DMS79 (cell line): ENCODE measurements around the gene NBDY.
"Not testable (repeated sequence)": the region's sequence is repeated elsewhere in the genome, so short reads cannot be mapped to it uniquely, and the experiment has no call there.

ENCODE experiments used
- DNase-seq: peaks from one replicate; lab custom pipeline; 2025; lab: John Stamatoyannopoulos, UW

Gene NBDY

DNA sequence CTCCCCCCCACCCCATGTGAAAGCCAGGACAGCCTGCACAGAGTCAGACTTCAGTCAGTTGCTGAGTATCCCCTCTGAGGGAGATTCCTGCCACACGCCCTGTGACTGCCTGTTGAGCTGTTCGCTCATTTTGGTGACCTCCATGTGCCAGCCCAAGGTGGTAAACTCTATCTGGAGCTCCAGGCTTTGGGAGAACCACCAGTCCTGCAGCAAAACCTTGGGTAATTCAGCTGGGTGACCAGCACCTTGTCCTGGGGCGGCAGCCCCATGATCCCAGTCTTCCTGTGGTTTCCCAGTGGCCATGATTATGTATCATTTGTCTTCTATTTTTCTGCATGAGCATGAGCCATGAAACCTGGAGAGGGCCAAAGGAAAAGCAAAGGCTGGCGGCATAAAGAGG, 73.4 kb downstream of the NBDY start:
- DNase-seq = no peak

DNA sequence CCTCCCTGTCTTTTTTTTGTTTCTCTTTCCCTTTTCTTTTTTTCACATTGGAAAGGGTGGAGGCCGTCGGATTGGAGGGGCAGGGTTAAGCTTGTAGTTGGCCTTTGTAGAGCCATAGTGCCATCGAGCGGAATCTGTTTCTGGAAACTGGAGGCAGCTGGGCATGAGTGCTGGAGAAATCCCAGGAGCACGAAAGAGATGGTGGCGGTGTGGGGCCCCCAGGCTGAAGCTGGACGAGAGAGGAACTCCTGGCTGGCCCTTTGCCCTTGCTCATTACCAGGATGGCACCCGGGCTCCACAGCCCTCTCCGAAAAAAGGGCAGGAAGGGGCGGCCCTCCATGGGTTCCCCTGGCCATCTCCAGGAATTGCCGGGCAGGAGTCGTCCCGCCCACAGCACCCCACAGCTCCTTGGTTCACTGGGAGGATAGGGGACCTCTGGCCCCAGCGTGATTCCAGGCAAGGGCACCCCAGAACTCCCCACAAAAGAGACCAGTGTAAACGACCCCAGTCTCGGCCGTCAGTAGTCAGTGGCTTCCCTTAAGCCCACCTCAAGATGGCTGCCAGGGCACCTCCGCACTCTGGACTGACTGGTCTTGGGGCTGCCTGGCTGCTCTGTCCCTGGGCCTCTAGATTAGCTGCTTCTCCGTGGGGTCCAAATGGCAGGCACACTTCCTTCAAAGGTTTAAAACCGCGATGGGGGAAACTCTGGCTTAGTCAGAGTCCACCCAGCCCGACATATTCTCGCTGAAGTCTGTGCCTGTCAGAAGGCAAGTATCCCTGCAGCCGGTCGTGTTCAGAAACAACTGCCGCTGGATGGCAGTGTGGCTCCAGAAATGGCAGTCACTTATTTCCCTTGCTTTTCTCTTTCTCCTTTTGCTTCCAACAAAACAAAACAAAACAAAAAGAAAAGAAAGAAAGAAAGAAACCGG, 74.1 kb downstream of the NBDY start:
- no peak for DNase-seq

DNA sequence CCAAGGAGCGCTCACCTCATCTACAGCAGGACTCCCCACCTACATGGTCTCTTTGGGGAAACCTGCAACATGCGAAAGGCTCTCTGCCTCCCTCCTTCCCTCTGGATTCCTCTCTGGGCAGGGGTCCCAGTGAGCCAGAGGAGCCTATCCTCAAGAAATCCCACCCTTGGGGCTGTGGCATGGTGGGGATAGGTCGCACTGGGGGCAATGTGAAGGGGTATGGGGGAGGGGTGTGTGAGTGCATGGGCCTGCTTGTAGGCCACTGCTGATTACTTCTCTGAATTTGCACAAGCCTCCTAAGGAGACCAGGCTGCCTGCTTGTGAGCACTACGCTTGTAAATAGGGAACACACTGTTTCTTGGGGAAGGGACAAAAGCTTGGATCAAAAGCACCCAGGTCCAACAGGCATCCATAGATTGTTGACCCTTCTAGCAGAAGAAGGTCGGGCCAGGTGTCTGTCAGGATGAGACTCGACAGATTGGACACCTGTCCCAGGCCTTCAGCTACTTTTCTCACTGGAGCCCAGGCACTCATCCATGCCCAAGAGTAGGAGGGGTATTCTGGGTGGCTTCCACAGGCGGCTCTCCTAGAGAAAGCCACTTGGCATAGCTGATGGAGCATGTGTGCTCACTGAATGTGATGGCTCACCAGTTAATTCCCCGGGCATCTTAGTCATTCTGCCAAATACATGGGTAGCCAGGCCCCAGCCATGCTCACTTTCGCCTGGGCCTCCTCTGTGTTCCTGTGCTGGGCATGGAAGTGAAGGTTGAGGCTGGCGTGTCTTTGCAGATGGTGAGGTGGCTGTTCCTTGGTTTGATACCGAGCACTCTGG, 75.0 kb downstream of the NBDY start:
- no peak for DNase-seq

DNA sequence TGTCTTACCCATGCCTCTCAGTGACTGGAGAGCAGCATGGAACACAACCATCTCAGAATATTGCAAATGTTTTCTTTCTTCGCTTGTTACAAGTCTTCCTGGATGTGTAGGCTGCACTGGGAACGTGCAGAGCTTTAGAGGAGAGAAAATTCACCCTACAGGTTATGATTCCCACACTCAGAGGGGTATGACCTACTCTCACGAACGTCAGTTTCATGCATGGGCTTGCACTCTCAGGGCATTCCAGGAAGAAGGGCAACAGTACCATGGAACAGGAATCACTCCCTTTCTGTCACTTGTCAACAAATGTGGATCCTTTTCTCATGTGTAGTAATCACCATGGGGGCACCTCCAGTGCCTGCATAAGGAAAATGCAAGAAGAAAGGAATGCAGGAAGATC, 75.8 kb downstream of the NBDY start:
- no peak for DNase-seq

DNA sequence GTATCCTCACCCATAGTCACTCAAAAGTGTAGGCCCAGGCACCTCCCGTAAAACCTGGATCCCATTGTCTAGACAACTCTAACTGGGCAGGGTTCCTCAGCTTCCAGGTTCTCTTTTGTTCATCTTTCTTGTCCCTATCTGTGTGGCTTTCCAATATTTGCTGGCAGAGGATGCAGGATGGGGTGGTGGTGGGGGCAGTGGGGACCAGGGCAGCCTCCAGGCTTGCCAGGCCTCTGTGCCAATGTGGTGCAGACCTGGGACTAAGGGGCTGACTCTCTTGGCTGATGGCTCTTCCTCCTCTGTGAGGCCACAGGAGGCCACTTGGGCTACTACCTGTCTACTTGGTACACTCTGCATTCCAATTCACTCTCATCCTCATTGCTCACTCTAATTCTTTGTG, 76.4 kb downstream of the NBDY start:
- no peak for DNase-seq

DNA sequence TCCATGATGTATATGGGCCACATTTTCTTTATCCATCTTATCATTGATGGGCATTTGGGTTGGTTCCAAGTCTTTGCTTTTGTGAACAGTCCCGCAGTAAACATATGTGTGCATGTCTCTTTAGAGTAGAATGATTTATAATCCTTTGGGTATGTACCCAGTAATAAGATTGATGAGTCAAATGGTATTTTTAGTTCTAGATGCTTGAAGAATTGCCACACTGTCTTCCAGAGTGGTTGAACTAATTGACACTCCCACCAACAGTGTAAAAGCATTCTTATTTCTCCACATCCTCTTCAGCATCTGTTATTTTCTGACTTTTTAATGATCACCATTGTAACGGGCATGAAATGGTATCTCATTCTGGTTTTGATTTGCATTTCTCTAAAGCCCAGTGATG, 77.1 kb downstream of the NBDY start:
- not testable (repeated sequence) for DNase-seq

DNA sequence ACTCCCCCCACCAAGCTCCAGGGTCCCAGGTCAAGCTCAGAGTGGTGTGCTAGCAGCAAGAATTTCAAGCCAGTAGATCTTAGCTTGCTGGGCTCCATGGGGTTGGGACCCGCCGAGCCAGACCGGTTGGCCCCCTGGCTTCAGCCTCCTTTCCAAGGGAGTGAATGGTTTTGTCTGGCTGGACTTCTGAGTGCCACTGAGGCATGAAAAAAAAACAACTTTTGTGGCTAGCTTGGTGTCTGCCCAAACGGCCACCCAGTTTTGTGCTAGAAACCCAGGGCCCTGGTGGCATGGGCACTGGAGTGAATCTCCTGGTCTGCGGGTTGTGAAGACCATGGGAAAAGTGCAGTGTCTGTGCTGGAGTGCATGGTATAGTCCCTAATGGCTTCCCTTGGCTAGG, 82.6 kb downstream of the NBDY start:
- DNase-seq = no peak

DNA sequence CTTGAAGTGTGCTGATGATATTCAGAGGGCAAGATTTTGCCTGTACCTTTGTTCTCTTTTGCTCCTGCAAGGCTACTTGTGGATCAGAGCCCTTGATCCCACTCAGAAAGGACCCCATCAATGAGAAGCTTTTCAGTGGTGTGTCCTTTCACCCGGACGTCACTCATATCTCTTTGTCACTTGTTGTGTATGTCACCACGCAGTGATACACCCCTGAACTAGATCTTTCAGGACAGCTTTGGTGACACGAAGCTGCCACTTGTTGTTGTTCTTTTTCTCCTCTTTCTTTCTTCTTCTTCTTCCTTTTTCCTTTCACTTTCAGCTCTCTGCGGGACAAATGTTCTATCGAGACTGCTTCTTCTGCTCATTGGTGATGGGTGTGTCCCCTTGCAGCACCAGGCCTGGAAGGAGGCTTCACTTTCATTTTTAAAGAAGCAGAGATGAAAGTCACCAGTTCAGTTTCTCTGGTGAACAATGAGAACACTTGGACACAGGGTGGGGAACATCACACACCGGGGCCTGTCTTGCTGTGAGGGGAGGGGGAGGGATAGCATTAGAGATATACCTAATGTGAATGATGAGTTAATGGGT, 83.6 kb downstream of the NBDY start:
- no peak for DNase-seq

DNA sequence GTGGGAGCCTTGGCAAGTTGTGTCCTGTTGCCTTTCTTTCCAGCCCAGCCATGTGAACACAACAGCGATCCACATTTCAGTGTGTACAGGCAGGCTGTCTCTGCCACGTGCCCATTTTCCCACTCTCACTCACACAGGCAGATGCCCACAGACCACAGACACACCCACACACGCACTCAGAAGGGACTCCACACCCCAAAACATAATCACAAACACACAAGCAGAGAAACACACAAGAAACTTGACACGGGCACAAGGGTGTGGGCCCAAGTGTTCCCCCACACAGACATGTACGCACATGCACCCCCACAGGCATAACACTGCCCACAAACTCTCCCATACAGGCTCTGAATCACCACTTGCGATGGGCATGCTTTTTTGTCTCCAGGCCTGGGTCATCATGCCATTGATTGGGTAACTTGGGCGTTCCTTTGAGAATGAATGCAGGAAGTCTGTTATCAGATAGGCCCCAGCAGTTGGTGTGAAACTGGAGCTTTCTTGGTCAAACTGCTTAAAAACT, 84.3 kb downstream of the NBDY start:
- no peak for DNase-seq

DNA sequence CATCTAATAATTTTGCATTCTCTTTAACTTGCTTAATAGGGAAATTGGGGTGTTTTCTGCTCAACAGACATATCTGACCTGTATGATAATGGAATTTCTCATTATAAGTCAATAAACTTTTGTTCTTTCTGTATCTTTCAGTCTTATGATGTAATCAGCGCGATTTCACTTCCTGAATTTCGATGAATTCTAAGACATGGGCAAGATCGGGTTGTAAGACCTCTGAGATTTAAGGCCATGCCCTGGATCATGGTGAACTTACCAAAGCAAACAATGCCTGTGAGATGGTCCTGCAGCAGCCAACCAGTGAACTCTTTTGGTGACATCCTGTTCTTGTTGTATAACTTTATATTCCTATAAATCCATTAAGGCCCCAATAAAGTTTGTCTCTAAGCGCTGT, 88.1 kb downstream of the NBDY start:
- no peak for DNase-seq

DNA sequence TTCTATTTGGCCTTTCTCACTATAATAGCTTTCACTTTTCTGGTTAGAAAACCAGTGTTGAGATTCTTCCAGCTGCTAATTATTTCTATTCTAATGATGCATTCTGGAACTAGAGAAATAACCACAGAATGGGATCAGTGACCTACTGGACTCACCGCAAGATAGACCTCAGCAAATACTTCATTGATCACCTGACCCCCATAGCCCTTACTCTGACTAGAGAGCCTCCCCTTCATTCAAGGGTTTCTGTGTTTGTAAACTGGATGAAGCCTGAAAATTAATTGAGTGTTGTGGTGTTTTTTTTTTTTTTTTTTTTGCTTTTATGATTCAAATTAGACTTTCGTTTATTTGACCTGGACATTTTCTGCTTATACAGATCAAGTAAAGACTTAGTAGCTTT, 97.0 kb downstream of the NBDY start:
- DNase-seq = no peak

DNA sequence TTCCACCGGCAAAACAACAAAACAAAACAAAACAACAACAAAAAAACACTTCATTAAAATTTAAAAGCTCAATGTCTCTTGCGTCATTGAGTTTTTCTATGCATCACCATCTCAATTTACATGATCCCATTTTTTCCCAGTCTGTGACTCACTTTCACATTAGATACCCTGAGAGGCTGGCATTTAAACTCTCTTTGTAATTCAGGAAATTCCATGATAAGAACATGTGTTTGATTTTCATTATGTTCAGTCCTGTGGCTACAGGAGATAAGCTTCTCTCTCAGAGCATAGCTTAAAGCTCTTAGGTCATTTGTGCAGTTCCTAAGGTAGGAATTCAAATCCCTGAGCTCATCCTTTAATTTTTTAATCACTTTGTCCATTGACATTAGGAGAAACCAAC, 104.6 kb downstream of the NBDY start:
- DNase-seq = no peak

DNA sequence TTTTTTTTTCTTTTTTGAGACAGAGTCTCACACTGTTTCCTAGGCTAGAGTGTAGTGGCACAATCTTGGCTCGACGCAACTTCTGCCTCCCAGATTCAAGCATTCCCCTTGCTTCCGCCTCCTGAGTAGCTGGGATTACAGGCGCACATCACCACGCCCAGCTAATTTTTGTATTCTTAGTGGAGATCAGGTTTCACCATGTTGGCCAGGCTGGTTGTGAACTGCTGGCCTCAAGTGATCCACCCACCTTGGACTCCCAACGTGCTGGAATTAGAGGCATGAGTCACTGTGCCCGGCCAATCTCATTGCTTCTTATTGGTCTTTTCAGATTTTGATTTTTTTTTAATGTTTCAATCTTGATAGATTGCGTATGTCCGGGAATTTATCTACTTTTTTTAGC, 124.4 kb downstream of the NBDY start:
- no peak for DNase-seq

DNA sequence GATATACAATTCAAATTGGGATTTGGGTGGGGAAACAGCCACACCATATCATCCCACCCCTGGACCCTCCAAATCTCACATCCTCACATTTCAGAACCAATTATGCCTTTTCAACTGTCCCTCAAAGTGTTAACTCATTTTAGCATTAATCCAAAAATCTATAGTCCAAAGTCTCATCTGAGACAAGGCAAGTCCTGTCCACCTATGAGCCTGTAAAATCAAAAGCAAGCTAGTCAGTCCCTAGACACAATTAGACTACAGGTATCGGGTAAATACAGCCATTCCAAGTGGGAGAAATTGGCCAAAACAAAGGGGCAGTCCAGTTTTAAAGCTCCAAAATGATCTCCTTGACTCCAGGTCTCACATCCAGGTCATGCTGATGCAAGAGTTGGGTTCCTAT, 128.0 kb downstream of the NBDY start:
- no peak for DNase-seq

DNA sequence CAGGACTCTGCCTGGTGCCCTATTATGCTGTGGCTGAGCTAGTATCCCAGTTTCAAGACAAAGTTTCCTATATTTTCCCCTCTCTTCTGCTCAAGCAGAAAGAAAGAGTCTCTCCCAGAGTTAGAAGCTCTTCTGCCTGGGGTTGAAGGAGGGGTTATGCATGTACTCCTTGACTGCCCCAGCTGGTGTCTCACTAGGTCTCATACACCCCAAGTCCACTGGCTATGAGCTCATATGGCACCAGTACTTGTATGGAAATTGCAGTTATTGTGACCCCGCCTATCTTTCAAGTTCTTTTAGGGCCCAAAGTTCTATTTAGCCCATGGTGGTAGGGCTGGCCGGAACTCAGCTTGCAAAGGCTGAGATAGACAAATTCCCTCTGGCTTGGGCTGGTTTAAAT, 131.8 kb downstream of the NBDY start:
- DNase-seq = no peak
